CD14-positive monocyte (primary cell): ENCODE data around the gene MAP3K6. TPM values are rescaled to one million over a fixed set of nuclear protein-coding genes. Genes with fewer than 3 reads are reported as not detected.

ENCODE experiments used
- DNase-seq, 3 donors: peaks; one replicate each; pipeline ENCODE4 v3.0.0-alpha.2; 2011 to 2022
- H2AFZ ChIP-seq: 2 replicates; pipeline ENCODE4 v1.6.0; 2012; ENCODE audit warnings: mild to moderate bottlenecking, low read depth, low read length, inconsistent platforms; ENCODE audit not compliant: insufficient read depth, poor library complexity, severe bottlenecking
- H3K27ac ChIP-seq, 2 donors: 1 replicate in 1 of 2; 2 replicates in 1 of 2; pipeline ENCODE4 v1.5.1; 2012 to 2013; ENCODE audit warnings: low read length in 2 of 2, control low read depth in 1 of 2, inconsistent platforms in 1 of 2, low read depth in 1 of 2, mild to moderate bottlenecking in 1 of 2
- H3K27me3 ChIP-seq, 2 donors: one replicate each; pipeline versions ENCODE4 v1.6.0 to v1.6.1; 2011 to 2013; ENCODE audit warnings: low read length in 2 of 2; ENCODE audit not compliant: control insufficient read depth in 2 of 2, insufficient read depth in 2 of 2
- H3K36me3 ChIP-seq, 2 donors: replicated peaks in 1 of 2; 1 replicate in 1 of 2; 2 replicates in 1 of 2; pipeline versions ENCODE4 v1.5.1 to v1.6.1; 2012 to 2013; ENCODE audit warnings: low read length in 2 of 2, control low read depth in 1 of 2, inconsistent platforms in 1 of 2, mild to moderate bottlenecking in 1 of 2; ENCODE audit not compliant: insufficient read depth in 2 of 2, control insufficient read depth in 1 of 2
- H3K4me1 ChIP-seq, 2 donors: 1 replicate in 1 of 2; 2 replicates in 1 of 2; pipeline versions ENCODE4 v1.5.1 to v1.6.1; 2012 to 2013; ENCODE audit warnings: low read length in 2 of 2, control low read depth in 1 of 2, inconsistent platforms in 1 of 2, mild to moderate bottlenecking in 1 of 2, moderate library complexity in 1 of 2; ENCODE audit not compliant: insufficient read depth in 2 of 2, control insufficient read depth in 1 of 2
- H3K4me2 ChIP-seq: replicated peaks from 2 replicates; pipeline ENCODE3; 2012; ENCODE audit warnings: low read length, moderate library complexity, mild to moderate bottlenecking; ENCODE audit not compliant: poor library complexity, severe bottlenecking; ENCODE audit errors: extremely low read depth
- H3K4me3 ChIP-seq, 3 experiments: fragments of 200-600 bp in 1 of 3; sonication (generic) in 1 of 3; replicated peaks in 1 of 3; 1 replicate in 2 of 3; 2 replicates in 1 of 3; pipeline ENCODE4 v1.5.1; 2011 to 2013; ENCODE audit warnings: low read length in 3 of 3, mild to moderate bottlenecking in 3 of 3, control low read depth in 2 of 3, low read depth in 2 of 3, inconsistent platforms in 1 of 3, moderate library complexity in 1 of 3
- H3K79me2 ChIP-seq: 2 replicates; pipeline ENCODE4 v1.6.0; 2012; ENCODE audit warnings: mild to moderate bottlenecking, control low read depth, inconsistent platforms, low read length, moderate library complexity; ENCODE audit not compliant: insufficient read depth
- H3K9ac ChIP-seq: 2 replicates; pipeline ENCODE4 v1.6.0; 2017; ENCODE audit warnings: low read length, mild to moderate bottlenecking; ENCODE audit not compliant: insufficient read depth, poor library complexity, severe bottlenecking
- H3K9me3 ChIP-seq, 2 donors: replicated peaks in 1 of 2; 1 replicate in 1 of 2; 2 replicates in 1 of 2; pipeline versions ENCODE4 v1.5.1 to v1.6.1; 2012 to 2013; ENCODE audit warnings: low read length in 2 of 2, control low read depth in 1 of 2; ENCODE audit not compliant: control insufficient read depth in 1 of 2, insufficient read depth in 1 of 2
- H4K20me1 ChIP-seq: 2 replicates; pipeline ENCODE4 v1.6.0; 2012; ENCODE audit warnings: mild to moderate bottlenecking, low read length, control low read depth, moderate library complexity; ENCODE audit not compliant: insufficient read depth
- H3K27ac Mint-ChIP-seq, 7 donors: one replicate each; pipeline ENCODE4 v1.8.0; 2020; ENCODE audit warnings: mild to moderate bottlenecking in 7 of 7, mixed read lengths in 7 of 7, moderate library complexity in 6 of 7, inconsistent platforms in 2 of 7
- H3K27me3 Mint-ChIP-seq, 3 donors: one replicate each; pipeline ENCODE4 v1.8.0; 2021 to 2022; ENCODE audit warnings: low read depth in 3 of 3, mild to moderate bottlenecking in 3 of 3, mixed read lengths in 3 of 3, moderate library complexity in 3 of 3, inconsistent platforms in 1 of 3
- H3K36me3 Mint-ChIP-seq, 2 donors: one replicate each; pipeline ENCODE4 v1.8.0; 2020; ENCODE audit warnings: mixed read lengths in 2 of 2, inconsistent platforms in 1 of 2, mild to moderate bottlenecking in 1 of 2
- H3K4me1 Mint-ChIP-seq: one replicate; pipeline ENCODE4 v1.8.0; 2020; ENCODE audit warnings: mild to moderate bottlenecking, mixed read lengths
- H3K4me3 Mint-ChIP-seq, 2 donors: one replicate each; pipeline ENCODE4 v1.8.0; 2020; ENCODE audit warnings: mild to moderate bottlenecking in 2 of 2, mixed read lengths in 2 of 2, moderate library complexity in 1 of 2
- H3K9me3 Mint-ChIP-seq, 7 donors: one replicate each; pipeline ENCODE4 v1.8.0; 2020 to 2022; ENCODE audit warnings: mixed read lengths in 7 of 7, mild to moderate bottlenecking in 6 of 7, moderate library complexity in 6 of 7, inconsistent platforms in 2 of 7
- CTCF ChIP-seq: fragments of 200-600 bp; IDR thresholded peaks from one replicate; pipeline ENCODE4 v1.8.0; 2022; ENCODE audit warnings: antibody characterized with exemption, mild to moderate bottlenecking
- WGBS: methylation state at CpG from one replicate; pipeline ENCODE4 v1.1.5; 2013; ENCODE audit warnings: missing lambda C conversion rate; ENCODE audit not compliant: insufficient coverage; 5-methylcytosine and 5-hydroxymethylcytosine counted together
- intact Hi-C, 2 donors: fragments of 100-400 bp; cut with micrococcal nuclease; formaldehyde crosslinking; loops; one replicate each; pipeline versions ENCODE4 v1.15.0 to v1.15.1; 2023
- polyA plus RNA-seq, 3 donors: library from polyadenylated mRNA; depleted of rRNA in 1 of 3; unstranded in 2 of 3; stranded (reverse) in 1 of 3; fragments of 300-500 nt in 2 of 3; fragments of >200 nt in 1 of 3; fragmentation: Illumina TruSeq in 2 of 3; gene quantifications; 1 replicate in 2 of 3; 2 replicates in 1 of 3; pipeline ENCODE4 v1.2.3, GENCODE V29; 2012 to 2021

MAP3K6 gene
- polyA plus RNA-seq, 3 donors = 3.2 to 14.8 (median 6.7) TPM

- Histone ChIP-seq H3K9me3 (no peaks in the 10 kb centered on the region), H3K4me2 (no peak overlapping the region), H3K27me3 (no peaks in the 10 kb centered on the region), H3K4me3 (no peak overlapping the region), H3K27ac (no peak overlapping the region), H2AFZ (no peak overlapping the region), H3K79me2 (peaks cover 46% of the 10 kb centered on the region), H3K9ac (no peak overlapping the region), H4K20me1 (peaks cover 45% of the 10 kb centered on the region), H3K4me1 (peaks cover 4 to 6% of the 10 kb centered on the region in 2 donors), H3K36me3 (peaks cover 63 to 88% of the 10 kb centered on the region in 2 donors)
- intact Hi-C loops = no loop called here
- TF ChIP-seq CTCF = no peak
- DNase-seq = no peak
- Mint-ChIP-seq H3K9me3 (peaks cover 0 to 2% (median 0%) of the 10 kb centered on the region in 7 donors), H3K36me3 (peaks cover 60 to 87% of the 10 kb centered on the region in 2 donors), H3K4me3 (no peak overlapping the region), H3K27me3 (peaks cover 0 to 1% (median 0%) of the 10 kb centered on the region in 3 donors), H3K4me1 (peaks cover 13% of the 10 kb centered on the region), H3K27ac (peak overlapping the region in 4 of 7 donors; percentile 4 to 48 (median 29))
- 96% methylated on average over 7 of the region's 8 CpGs for WGBS
Observed at GRCh38 chr1:27330786-27331185, 36.0 kb downstream of the MAP3K6 start.

- Mint-ChIP-seq H3K9me3 (peaks cover 0 to 2% (median 0%) of the 10 kb centered on the region in 7 donors), H3K27me3 (peaks cover 0 to 1% (median 0%) of the 10 kb centered on the region in 3 donors), H3K27ac (peak overlapping the region in 2 of 7 donors; percentile 12 to 37), H3K4me1 (peaks cover 28% of the 10 kb centered on the region), H3K36me3 (peaks cover 49 to 78% of the 10 kb centered on the region in 2 donors), H3K4me3 (no peak overlapping the region)
- no peak for TF ChIP-seq CTCF
- no peaks in the 10 kb centered on the region for H3K27me3 ChIP-seq
- no peak for DNase-seq
- H3K79me2 ChIP-seq = peaks cover 74% of the 10 kb centered on the region
- no peaks in the 10 kb centered on the region for H3K9me3 ChIP-seq
- H3K4me3 ChIP-seq = no peak overlapping the region
- intact Hi-C loops = loop anchor here in 1 of 2 donors (10.0 kb wide), 1 partner anchor 337 kb away; no protein-coding TSS in a partner anchor
- 95% methylated on average over 5 of the region's 5 CpGs for WGBS
- H3K4me2 ChIP-seq = no peak overlapping the region
- no peak overlapping the region for H3K9ac ChIP-seq
- H3K27ac ChIP-seq = peak overlapping the region in 1 of 2 donors; percentile 51
- H4K20me1 ChIP-seq = peaks cover 45% of the 10 kb centered on the region
- peaks cover 11 to 13% of the 10 kb centered on the region in 2 donors for H3K4me1 ChIP-seq
- H3K36me3 ChIP-seq = peaks cover 46 to 79% of the 10 kb centered on the region in 2 donors
- H2AFZ ChIP-seq = no peak overlapping the region
Observed at GRCh38 chr1:27327964-27328363, 38.8 kb downstream of the MAP3K6 start.
